ENCODE measurements around the gene ARHGAP28.

GRCh38 chr18:6741232-6741663 lies 11.7 kb downstream of the ARHGAP28 start:
- TF ChIP-seq CTCF (IDR thresholded peaks at IDR 0.05; ENCODE audit: insufficient read depth, low read length), result no peak
- no peak for TF ChIP-seq POLR2AphosphoS5 (IDR thresholded peaks at IDR 0.05; ENCODE audit: low read depth)
